ENCODE data around the gene NKAIN4.

The NKAIN4 gene

DNA sequence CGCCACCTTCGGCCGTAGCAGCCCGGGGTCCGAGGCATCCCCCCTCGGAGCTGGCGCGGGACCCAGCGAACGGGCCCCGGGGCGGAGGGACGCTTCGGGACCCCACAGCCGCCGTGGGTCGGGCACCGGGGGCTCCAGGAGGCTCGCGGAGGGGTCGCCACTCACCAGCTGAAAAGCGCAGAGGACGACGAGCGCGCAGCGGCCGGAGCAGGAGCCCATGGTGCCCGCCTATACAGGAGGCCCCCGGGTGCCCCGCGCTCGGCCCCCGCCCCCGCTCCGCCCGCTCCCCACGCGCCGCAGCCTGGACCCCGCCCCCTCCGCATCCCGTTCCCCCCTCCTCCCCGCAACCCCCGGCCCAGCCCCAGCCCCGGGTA, at the start of gene NKAIN4:
TSS of gene NKAIN4 (minus strand) at position 232 of the 374 bp plus-strand sequence. CDS start at position 219, 13 bp downstream.
- no peak for DNase-seq

DNA sequence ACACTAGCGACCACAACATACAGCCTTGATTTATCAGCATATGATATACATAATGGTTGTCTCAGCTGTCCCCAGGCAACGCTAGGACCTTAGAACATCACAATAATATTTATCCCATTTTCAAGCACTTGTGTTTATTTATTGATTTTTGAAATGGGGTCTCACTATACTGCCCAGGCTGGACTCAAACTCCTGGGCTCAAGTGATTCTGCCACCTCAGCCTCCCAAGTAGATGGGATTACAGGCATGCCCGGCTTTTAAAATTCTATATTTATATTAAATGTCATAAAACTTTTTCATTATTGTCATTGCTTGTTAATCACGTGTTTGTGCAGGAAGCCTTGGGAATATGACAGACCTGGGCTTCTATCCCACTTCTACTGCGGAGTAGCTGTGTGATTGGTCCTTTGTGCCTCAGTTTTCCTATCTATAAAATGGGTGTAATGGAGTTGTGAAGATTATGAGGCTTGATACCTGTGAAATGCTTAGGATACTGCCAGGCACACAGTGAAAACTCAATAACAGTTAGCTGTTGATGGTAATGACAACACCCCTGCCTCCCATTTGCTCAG, 48.9 kb upstream of the NKAIN4 start:
- DNase-seq = no peak

DNA sequence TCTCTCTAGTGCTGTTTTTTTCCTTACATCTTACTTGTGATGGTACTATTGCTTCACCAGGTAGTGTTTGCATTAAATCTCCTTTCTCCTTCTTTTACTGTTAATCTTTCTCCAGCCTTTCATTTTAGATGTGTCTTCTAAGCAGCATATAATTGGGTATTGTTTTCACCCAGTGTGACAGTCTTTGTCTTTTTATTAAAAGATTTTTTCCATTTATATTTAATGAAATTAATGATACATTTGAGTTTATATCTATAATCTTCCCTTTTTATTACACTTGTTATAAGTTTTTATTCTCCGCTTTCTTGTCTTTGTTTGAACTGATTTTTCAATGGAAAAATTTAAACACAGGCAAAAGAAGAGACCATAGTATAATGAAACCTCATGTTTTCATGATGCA, 47.4 kb upstream of the NKAIN4 start:
- DNase-seq = no peak

DNA sequence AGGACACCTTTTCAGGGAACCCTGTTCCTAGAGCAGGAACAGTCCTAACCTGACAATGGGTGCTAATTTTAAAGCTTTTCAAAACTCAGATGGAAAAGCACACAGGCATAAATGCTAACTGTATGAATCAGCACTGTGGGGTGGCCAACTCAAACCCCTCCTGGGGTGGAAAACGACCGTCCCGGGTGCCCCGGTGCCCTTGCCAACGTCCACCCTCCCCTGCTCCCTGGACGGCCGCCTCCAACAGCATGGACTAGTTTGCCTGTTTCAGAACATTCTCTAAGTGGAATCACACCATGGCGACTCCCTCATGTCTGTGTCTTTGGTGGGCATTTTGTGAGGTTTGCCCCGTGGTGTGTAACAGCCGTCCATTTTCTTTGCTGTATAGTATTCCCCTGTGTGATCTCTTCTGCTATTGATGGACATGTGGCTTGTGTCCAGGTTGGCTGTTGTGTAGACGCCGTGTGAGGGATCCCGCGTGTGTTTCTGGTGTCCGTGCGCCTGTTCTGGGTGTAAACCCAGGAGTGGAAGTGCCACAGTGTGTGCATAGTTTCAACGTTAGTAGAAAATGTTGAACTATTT, 44.6 kb upstream of the NKAIN4 start:
- DNase-seq = no peak

DNA sequence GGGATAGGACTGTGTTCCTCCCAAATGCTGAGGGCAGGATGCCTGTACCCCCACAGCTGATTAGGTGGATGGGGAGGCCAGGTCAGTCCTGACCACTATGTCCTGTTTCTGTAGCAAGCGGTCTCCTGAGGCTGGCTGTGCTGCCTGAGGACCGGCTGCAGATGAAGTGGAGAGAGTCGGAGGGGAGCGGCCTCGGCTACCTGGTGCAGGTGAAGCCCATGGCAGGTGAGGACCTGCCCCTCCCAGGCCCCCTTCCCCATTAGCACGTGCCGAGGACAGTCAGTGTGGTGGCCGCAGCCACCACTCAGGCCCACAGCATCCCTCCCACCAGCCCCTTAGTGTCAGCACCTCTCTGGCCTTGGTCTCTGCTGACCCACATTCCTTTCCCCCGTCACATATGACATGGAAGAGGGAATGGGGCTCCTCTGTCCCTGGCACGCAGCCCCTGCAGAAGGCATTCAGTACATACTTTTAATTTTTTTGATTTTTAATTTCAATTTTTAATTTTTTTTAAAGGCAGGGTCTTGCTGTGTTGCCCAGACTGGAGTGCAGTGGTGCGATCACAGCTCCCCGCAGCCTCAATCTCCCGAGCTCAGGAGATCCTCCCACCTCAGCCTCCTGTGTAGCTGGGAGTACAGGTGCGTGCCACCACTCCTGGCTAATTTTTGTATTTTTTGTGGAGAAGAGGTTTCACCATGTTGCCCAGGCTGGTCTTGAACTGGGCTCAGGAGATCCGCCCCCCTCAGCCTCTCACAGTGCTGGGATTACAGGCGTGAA, 43.7 kb upstream of the NKAIN4 start:
- no peak for DNase-seq

DNA sequence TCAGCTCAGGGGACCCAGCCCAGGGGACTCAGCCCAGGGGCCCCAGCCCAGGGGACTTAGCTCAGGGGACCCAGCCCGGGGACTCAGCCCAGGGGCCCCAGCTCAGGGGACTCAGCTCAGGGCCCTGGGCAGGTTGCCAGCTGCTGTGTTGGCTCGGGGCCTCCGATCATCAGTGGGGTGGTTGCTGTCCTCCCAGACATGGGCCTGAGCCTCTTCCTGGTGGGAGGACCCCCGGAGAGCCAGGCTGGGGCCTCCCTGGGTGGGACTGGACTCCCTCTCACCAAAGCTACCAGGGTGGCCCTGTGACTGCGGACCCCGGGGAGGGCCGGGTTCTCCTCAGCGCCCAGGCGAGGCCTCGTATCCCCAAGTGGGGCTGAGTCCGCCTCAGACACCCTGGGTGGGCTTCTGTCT, 43.1 kb upstream of the NKAIN4 start:
- no peak for DNase-seq

DNA sequence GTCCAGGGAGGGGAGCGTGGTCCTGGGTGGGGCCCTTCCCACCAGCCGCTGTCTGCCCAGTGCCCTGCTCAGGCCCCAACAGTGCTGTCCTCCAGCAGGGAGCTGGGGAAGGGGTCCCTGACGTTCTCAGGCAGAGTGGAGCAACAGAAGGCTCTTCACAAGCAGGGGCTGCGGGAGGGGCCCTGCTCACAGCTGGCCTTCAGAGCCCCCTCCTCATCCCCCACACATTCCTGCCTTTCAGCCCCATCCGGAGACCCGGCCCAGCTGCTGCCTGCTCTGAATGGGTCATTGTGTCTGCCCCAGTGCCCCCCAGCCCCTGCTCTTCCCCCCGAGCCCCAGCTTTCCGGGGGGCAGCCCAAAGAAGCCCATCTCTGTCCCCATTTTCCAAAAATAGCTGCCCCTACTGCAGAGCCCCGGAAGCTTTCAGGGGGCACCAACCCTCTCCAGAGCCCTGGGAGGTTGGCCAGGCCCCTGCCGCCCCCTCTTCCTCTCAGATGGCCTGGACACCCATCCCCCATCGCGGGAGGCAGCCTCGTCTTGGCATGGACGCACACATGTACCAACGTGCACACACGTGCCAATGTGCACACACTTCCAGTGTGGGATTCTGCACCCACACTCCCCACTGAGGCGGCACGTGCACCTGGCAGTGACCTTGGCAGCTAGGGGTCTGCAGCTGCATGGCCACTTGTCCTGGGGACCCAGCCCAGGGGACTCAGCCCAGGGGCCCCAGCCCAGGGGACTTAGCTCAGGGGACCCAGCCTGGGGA, 42.5 kb upstream of the NKAIN4 start:
- DNase-seq = no peak

DNA sequence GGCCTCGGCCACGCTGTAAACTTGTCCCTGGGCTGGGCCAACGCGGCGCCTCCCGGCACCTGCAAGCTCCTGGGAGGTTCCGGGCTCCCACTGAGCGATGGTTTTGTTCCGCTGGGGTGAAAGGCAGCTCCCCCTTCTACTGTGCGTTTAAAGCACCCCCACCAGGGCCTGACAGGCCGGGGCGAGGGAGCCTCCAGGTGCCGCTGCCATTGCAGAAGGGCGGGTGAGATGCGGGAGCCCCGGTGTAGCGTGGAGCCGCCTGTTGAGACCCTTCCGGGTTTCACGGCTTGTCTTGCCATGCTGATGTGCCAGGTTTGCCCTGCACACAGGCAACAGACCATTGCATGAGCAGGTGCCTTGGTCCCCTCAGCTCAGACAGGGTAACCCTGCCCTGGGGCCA, 41.6 kb upstream of the NKAIN4 start:
- no peak for DNase-seq

DNA sequence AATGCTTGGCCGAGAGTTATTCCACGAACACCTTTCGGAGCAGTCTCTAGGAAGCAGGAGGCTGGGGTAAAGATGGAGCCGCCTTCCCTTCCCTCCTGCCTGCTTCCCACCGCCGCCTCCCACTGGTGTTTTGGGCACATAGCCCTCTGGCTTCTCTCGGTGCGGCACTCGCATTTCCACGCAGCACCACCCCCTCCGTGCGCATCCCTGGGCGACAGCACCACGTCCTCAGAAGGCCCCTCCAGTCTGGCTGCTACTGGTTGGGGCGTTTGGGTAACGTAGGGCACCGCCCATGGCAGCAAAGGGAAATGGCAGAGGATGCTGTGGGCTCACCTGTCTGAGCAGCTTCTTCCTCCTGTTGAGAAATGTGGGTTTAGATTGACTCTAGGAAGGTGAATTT, 41.2 kb upstream of the NKAIN4 start:
- no peak for DNase-seq

DNA sequence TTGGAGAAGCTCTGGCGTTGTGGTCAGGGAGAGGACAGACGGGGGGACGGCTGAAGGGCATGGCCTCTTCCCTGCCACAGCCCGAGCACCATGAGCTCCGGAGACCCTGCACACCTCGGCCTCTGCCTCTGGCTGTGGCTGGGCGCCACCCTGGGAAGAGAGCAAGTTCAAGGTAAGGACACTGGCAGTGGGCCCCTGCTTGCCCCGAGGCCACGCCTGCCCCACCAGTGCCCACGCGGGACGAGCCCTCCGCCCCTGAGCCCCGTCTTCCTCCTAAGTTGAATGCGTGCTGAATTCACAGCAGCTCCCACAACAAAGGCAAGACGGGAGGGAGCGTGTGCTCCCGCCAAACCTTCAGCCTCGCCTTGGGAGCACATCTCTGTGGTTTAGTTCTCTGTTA, 40.8 kb upstream of the NKAIN4 start:
- no peak for DNase-seq

DNA sequence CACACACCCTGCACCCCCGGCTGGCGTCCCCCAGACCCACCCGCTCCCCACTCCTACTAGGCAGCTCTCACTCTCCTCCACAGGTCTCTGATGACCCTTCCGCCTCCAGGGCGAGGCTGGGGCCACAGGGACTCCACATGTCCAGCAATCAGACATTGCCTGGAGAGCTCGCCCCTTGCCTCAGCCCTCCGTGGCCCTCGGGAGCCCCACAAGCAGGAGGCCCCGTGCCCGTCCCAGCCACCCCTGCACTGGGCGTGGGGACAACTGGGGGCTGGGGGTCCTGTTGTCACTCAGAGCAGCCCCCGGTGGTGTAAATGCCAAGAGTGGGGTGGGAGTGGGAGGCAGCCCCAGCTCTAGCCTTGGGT, 40.3 kb upstream of the NKAIN4 start:
- no peak for DNase-seq

DNA sequence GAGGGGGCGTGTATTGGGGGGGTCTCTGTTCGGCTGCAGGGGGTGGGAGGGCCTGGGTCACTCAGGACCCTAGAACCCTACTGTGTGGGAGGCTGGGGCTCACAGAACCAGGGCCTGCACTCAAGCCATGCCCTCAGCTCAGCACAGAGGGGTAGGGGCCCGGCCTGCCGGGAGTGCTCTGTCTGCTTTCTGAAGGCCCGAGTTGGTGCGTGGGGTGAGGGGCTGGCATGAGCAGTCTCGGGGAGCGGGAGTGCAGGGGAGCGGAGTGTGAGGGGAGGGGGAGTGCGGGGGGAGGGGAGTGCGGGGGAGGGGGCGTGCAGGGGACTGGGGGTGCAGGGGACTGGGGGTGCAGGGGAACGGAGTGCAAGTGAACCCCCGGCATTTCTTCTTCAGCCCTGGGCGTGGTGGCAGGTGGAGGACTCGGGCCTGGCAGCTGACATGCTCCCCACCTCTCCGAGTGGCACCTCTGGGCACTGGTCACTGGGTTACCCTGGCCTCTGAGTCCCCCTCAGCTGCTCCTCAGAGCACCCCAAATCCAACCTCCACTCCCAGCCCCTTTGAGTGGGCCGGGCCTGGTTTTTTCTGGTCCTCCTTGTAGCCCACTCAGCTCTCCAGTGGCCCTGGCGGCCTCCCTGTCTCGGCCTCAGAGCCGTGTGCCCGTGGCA, 39.7 kb upstream of the NKAIN4 start:
- DNase-seq = no peak

DNA sequence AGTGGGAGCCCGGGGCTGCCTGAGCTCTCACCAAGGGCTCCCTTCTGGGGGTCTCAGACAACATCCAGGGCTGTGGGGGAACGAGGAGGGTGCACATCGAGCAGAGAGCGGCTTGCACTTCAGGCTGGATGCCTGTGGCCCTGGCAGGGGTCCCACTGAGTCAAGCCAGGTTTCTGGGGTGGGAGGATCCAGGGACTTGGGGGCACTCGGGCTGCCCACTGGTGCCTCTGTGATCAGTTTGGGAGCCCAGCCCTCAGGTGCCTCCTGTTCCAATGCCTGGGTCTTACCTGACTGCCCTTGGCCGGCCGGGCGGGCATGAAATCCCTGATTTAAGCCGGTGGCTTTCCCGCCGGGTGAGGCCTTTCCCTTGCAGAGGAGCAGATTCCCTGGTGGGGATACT, 39.2 kb upstream of the NKAIN4 start:
- no peak for DNase-seq

DNA sequence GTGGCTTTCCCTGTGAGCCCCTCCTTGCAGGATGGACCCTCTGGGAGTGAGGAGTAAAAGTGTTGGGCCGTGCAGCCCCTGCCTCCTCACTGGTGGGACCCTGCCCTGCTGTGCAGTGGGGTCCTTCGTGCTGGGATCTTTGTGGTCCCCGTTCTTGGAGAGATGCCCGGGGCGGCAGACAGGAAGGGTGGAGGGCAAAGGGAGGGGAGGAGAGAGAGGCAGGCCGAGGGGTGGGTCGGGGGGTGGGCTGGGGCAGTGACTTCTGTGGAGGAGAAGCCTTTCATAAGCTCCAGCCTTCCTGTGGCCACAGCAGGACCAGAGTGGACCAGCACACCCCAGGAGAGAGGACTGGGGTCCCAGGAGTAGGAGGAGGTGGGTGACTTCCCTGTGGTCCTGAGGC, 38.6 kb upstream of the NKAIN4 start, which contains the start of gene COL20A1:
TSS of gene COL20A1 (plus strand) at position 283 of the 400 bp plus-strand sequence. CDS start 1,922 bp downstream, outside the sequence.
- no peak for DNase-seq

DNA sequence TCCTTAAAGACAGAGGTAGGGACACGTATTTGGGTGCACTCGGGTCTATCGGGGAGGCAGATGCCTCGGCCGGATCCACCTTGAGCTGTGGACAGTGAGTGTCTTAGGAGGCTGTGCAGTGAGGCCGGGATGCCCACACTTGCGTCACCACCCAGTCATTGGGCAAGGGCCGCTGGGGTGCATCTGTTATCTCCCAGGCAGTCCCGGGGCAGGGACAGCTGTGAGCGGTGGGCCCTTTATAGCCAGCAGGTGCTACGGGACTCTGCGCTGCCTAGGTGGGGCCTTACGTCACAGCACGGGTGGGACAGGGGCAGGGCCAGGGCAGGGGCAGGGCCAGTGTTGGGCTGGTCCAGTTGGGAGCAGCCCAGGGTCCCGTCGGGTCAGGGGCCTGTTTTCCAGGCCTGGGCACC, 38.0 kb upstream of the NKAIN4 start:
- DNase-seq = no peak

DNA sequence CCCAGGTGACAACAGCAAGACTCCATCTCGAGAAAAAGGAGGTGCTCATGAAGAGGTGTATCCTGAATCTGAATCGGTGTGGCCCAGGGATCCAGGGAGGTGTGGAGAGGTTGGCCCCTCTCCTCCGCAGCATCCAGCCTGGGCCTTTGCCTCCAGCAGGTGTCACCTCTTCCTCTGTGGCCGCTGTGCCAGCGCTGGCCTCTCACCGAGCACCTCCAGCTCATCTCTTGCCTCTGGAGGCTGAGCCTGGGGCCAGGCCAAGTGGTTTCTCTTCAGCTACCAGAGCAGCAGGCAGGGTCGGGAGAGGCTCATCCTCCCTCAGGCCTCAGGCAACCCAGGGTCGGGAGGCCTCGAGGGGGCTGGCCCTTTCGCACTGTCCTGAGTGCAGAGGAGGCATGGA, 37.5 kb upstream of the NKAIN4 start:
- DNase-seq = no peak

DNA sequence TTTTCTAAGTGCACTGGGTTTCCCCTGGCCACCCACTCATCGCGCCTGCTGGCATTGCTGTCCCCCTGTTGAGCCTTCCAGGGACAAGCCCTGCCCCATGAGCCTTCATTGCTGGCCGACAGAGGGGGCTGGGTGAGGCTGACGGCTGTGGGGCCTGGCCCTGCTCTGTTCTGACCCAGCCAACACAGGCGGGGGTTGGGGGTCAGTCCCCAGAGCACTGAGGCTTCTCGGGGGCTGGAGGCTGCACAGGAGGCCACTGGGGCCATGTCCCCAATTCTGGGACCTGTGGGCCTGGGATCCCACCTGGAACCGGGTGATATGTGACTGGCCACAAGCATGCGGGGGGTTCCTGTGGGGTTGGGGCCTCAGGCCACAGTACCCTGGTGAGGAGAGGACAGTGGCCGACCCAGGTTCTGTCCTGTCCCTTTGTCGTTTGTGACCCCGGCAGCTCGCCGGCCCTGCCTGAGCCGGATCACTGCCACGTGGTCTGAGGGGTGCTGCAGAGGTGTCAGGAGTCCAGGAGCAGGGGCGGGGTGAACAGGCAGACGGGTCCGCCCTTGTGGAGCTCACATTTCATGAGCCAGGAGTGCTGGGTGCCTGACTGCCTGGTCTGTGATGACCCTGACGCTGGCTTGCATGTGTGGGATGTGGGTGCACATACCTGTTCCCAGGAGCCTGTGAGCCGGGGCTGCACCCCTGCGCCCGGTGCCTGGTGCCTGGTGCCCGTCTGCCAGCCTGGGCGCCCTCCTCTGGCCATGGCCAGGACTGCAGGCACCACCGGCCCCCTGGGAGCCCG, 36.6 kb upstream of the NKAIN4 start:
- peak; percentile 19 to 47 (median 42) for DNase-seq

DNA sequence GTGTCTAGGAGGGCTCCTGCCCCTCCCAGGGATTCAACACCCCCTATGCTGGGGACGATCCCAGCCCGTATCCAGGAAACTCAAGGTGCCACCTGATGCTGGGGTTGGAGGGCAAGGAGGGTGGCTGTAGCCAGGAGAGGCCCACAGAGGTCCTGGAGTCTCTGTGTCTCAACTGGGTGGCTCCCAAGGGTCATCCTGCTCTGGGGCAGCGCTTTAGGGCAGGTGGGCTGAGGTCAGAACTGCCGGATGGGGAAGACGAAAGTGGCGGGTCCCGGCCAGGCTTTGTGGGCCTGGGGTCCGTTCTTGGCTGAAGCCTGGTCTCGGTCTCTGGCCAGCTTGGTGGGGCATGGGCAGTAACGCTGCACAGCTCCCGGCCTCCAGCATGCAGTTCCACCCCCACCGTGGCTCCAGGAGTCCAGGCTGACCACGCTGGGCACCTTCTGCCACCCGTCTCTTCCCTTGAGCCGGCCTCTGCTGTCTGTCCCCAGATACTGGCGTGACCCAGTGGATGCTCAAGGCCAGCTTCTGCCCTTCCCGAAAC, 35.9 kb upstream of the NKAIN4 start:
- DNase-seq = no peak

DNA sequence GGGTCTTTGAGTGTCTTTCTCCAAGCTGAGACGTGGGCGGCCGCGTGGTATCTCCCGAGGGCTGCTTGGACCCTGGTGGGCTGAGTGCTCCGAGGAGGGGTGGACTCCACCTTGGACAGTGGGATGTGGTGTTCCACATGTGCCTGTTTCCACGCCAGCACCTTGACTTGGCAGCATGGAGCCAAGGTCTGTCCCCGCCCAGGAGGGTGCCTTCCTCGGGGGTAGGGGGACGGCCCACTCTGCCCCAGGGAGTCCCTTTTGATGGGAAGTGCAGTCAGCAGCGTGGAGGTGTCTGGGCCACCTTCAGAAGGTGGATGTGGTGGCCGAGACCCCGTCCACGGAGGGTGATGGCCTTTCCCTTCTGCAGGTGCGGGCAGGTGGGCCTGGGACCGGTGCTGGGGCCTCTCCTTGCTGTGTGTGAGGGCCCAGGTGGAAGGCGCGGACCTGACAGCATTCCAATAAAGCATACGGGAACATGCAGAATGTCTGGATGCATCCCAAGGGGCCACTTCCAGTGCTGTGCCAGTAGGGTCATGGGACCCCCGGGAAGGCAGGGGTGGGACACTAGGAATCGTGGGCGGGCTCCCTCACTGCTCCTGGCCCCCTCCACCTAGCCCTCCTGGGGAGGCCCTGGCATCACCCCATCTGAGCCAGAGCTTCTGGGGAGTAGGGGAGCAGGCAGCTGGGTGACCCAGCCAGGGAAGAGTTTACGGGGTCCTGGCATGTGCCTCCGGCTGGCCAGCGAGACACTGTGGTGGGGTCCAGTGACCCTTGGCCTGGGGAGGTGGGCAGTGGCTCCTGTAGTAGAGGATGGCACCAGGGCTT, 35.3 kb upstream of the NKAIN4 start:
- DNase-seq = no peak

DNA sequence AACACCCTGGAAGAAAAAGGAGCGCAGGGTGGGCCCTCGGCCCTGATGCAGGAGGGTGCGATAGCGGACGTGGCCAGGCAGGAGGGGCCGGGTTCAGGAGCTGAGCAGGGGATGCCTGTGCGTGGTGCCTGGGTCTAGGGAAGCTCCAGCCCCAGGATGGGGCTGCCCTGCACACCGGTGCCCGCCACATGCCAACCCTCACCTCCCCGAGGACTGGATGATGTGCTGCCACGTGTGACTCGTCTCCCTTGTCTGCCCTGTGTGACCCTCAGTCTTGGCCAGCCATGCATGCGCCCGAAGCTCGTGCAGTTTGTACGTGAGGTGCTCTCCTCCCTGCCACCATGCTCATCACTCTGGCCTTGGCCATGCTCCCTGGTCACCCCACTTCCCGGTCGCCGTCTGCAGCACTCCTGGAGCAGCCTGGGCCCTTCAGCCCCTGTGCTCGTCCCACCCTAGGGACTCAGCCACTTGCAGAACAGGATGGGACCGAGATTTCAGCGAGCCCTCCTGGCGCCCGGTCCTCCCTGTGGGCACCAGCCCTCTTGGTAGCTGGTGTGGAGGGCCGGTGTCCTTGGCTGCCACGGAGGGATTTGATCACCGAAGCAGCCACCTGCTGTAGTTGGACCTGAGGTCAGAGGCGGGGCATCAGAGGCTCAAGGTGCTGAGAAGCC, 34.5 kb upstream of the NKAIN4 start:
- DNase-seq = no peak
